ENCODE measurements around the gene PHLPP2. TPM values are rescaled to one million over a fixed set of nuclear protein-coding genes. Genes with fewer than 3 reads are reported as not detected.

The PHLPP2 gene
- total RNA-seq, 2 donors from 2014 or later: 12.4 to 12.8 TPM

DNA sequence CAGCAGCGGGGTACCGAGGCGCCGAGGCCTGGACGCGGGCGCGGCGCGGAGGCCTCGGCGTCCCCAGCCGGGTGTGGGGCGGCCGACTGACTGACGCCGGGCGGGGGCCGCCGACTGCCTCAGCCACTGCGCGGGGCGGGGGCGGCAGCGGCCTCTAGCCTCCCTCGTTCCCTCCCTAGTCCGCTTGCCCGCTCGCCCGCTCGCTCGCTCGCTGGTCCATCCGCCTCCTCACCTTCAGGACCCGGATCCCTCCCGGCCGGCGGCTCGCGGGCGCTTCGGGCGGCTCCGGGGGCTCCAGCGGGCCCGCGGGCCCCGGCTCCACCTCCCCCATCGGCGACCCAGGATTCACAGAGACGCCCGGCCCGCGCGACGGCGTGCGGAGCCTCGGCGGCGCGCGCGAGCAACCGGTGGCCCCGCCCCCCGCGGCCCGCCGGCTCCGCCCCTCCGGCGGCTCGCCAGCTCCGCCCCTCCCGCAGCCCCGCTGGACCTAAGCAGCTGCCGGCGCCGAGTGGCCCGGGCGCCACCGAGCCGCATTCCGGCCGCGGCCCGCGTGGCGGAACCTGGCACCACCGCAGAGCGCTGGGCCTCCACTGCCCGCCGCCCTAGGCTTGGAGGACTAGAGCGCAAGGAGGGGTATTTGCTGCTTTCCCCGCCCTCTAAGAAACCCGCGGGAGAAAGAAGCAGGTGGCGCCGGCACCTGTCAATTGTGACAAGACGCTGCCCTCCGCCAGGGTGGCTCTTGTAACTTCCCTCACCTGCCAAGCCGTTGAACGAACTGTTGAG, 773 bp downstream of the PHLPP2 start:
- peak overlapping the region; percentile 29 for H3K9ac ChIP-seq (ENCODE audit: extremely low read depth, low read length, poor library complexity, severe bottlenecking)
- peak; percentile 92 for DNase-seq
- Mint-ChIP-seq H3K9me3 (no peaks in the 10 kb centered on the region), H3K27me3 (ENCODE audit: insufficient read depth) (peaks cover 23% of the 10 kb centered on the region), H3K4me1 (peaks cover 10% of the 10 kb centered on the region), H3K27ac (peak overlapping the region; percentile 57), H3K36me3 (ENCODE audit: low read depth) (peaks cover 7% of the 10 kb centered on the region), H3K4me3 (peak overlapping the region; percentile 84)
- H3K4me1 ChIP-seq (ENCODE audit: control insufficient read depth, insufficient read depth, low read length): no peaks in the 10 kb centered on the region
- TF ChIP-seq, protein P1, sequence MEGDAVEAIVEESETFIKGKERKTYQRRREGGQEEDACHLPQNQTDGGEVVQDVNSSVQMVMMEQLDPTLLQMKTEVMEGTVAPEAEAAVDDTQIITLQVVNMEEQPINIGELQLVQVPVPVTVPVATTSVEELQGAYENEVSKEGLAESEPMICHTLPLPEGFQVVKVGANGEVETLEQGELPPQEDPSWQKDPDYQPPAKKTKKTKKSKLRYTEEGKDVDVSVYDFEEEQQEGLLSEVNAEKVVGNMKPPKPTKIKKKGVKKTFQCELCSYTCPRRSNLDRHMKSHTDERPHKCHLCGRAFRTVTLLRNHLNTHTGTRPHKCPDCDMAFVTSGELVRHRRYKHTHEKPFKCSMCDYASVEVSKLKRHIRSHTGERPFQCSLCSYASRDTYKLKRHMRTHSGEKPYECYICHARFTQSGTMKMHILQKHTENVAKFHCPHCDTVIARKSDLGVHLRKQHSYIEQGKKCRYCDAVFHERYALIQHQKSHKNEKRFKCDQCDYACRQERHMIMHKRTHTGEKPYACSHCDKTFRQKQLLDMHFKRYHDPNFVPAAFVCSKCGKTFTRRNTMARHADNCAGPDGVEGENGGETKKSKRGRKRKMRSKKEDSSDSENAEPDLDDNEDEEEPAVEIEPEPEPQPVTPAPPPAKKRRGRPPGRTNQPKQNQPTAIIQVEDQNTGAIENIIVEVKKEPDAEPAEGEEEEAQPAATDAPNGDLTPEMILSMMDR (conservative IDR thresholded peaks at IDR 0.05): peak; percentile 50
- H3K27me3 ChIP-seq (ENCODE audit: control insufficient read depth, insufficient read depth, low read length, poor library complexity, severe bottlenecking): peaks cover 15% of the 10 kb centered on the region
- WGBS, 2 experiments (ENCODE audit: insufficient coverage in 1 of 2, insufficient read length in 1 of 2): 1 to 3% methylated on average over 9 to 104 of the region's 104 CpGs
- H3K4me3 ChIP-seq (ENCODE audit: low read length): peak overlapping the region; percentile 82
- no peaks in the 10 kb centered on the region for H3K36me3 ChIP-seq (ENCODE audit: control insufficient read depth, insufficient read depth, low read length)
- peak overlapping the region; percentile 24 for H3K27ac ChIP-seq (ENCODE audit: low read depth, low read length)
- no peaks in the 10 kb centered on the region for H3K9me3 ChIP-seq (ENCODE audit: control insufficient read depth, low read length)

DNA sequence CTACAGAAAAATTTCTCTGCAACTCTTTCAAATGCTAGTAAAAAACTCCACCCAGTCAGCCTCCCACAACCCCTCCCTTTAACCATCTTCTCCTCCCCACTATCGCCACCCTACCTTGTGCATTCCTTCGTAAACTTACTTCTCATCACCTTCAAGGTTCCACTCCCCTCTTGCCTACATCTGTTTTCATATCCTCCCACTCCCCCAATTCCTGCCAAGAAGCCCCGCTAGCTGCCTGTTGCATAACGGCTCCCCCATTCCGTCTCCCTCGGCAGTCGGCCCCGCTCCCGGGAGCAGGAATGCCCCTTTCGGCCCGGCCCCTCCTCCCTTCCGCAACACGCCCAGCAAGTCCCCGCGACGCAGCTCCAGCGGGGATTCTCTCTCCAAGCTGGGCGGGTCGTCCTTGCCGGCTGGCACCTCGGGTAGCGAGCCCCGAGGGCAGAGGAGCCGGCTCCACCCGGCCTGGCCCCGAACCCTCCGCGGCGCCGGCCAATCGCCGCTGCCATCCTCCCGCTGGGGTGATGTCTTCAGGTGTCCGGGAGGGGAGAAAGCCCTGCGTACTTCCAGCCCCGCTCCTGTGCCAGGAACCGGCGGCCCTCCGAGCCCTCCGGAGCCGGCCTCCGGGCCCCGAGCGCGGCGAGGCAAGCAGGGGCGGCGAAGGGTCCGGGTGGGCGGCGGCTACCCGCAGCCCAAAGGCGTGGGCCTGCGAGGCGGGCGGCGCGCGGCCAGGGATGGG, 1.5 kb downstream of the PHLPP2 start:
- H3K9ac ChIP-seq (ENCODE audit: extremely low read depth, low read length, poor library complexity, severe bottlenecking): peak overlapping the region; percentile 18
- H3K9me3 Mint-ChIP-seq: no peaks in the 10 kb centered on the region

DNA sequence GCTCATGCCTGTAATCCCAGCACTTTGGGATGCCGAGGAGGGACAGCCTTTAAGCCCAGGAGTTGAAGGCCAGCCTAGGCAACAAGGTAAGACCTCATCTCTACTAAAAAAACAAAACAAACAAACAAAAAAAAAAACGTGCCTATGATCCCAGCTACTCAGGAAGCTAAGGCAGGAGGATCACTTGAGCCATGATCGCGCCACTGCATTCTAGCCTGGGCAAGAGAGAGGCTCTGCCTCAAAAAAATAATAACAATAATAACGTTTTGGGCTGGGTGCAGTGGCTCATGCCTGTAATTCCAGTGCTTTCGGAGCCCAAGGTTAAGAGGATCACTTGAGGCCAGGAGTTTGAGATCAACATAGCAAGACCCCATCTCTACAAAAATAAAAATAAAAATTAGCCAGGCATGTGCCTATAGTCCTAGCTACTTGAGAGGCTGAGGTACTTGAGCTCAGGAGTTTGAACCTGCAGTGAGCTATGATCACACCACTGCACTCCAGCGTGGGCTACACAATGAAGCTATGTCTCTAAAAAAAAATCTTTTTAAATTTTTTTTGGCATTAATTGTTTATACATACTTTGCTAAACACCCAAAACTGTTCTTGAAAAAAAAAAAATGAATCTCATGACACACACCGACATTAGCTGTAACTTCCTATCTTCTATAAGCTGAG, 3.3 kb downstream of the PHLPP2 start:
- no peak overlapping the region for H3K9ac ChIP-seq (ENCODE audit: extremely low read depth, low read length, poor library complexity, severe bottlenecking)
- peak overlapping the region; percentile 35 for H3K27ac Mint-ChIP-seq
- peaks cover 10% of the 10 kb centered on the region for H3K4me1 Mint-ChIP-seq
- DNase-seq: no peak
- TF ChIP-seq, protein P1 (conservative IDR thresholded peaks at IDR 0.05): no peak
- H3K4me1 ChIP-seq (ENCODE audit: control insufficient read depth, insufficient read depth, low read length): no peaks in the 10 kb centered on the region
- no peaks in the 10 kb centered on the region for H3K9me3 Mint-ChIP-seq
- no peaks in the 10 kb centered on the region for H3K9me3 ChIP-seq (ENCODE audit: control insufficient read depth, low read length)
- H3K27ac ChIP-seq (ENCODE audit: low read depth, low read length): no peak overlapping the region
- peak overlapping the region; percentile 84 for H3K4me3 Mint-ChIP-seq
- H3K36me3 Mint-ChIP-seq (ENCODE audit: low read depth): peaks cover 12% of the 10 kb centered on the region
- no peak overlapping the region for H3K4me3 ChIP-seq (ENCODE audit: low read length)
- H3K27me3 Mint-ChIP-seq (ENCODE audit: insufficient read depth): peaks cover 18% of the 10 kb centered on the region
- WGBS, 2 experiments (ENCODE audit: insufficient coverage in 1 of 2, insufficient read length in 1 of 2): 77 to 80% methylated on average over 5 to 8 of the region's 8 CpGs
- no peaks in the 10 kb centered on the region for H3K36me3 ChIP-seq (ENCODE audit: control insufficient read depth, insufficient read depth, low read length)
- H3K27me3 ChIP-seq (ENCODE audit: control insufficient read depth, insufficient read depth, low read length, poor library complexity, severe bottlenecking): peaks cover 15% of the 10 kb centered on the region

More for the DNA sequence above, 1.5 kb downstream of the PHLPP2 start:
- DNase-seq: peak; percentile 94
- Mint-ChIP-seq H3K27me3 (ENCODE audit: insufficient read depth) (peaks cover 23% of the 10 kb centered on the region), H3K27ac (peak overlapping the region; percentile 87), H3K36me3 (ENCODE audit: low read depth) (peaks cover 8% of the 10 kb centered on the region), H3K4me1 (peaks cover 10% of the 10 kb centered on the region), H3K4me3 (peak overlapping the region; percentile 84)
- H3K4me3 ChIP-seq (ENCODE audit: low read length): peak overlapping the region; percentile 82
- 0 to 1% methylated on average over 28 to 59 of the region's 59 CpGs for WGBS, 2 experiments (ENCODE audit: insufficient coverage in 1 of 2, insufficient read length in 1 of 2)
- H3K9me3 ChIP-seq (ENCODE audit: control insufficient read depth, low read length): no peaks in the 10 kb centered on the region
- H3K27me3 ChIP-seq (ENCODE audit: control insufficient read depth, insufficient read depth, low read length, poor library complexity, severe bottlenecking): peaks cover 15% of the 10 kb centered on the region
- TF ChIP-seq, protein P1 (conservative IDR thresholded peaks at IDR 0.05): no peak
- no peaks in the 10 kb centered on the region for H3K36me3 ChIP-seq (ENCODE audit: control insufficient read depth, insufficient read depth, low read length)
- no peaks in the 10 kb centered on the region for H3K4me1 ChIP-seq (ENCODE audit: control insufficient read depth, insufficient read depth, low read length)
- peak overlapping the region; percentile 41 for H3K27ac ChIP-seq (ENCODE audit: low read depth, low read length)
